ENCODE measurements around the gene OGFOD3. TPM values are rescaled to one million over a fixed set of nuclear protein-coding genes. Genes with fewer than 3 reads are reported as not detected.

OGFOD3 gene
- total RNA-seq, 1 experiment from 2014 or later, result 53.6 TPM

DNA sequence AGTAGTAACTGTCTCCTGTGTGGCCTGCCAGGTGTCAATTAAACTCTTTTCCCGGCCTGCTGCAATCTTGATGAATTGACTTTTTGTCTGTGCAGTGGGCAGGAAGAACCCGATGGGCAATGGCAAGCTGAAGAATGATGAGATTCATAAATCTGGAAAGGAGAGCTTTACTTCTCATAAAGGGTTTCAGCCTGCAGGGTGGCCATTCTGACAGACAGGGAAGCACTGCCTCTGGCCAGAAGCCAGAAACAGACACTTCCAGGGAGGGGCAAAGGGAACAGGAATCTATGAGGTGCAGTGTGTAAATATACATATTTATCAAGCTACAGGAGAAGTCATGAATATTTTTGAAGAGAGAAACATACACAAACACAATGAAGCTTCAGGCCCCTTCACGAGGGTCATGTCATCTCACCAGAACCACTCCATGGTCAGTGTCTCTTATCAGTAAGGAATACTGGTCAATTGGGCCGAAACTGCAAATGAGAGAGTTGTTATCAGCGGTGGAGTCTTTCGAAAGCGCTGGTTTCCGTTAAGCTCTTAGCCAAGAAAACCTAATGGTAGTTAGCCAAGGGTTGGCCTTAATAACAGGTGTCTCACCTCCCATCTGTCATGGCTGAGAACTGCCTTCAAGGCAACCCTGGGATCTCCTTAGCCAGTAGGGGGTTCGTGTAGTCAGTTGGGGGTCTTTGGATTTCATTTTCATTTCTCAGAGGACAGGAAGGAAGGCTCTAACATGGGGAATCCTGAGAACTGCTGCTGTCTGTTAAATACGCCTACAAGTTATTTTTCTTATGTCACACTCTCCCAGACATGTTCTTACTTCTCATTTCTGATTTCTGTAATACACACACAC lies 38.9 kb upstream of the OGFOD3 start:
- H2AFZ ChIP-seq (ENCODE audit: low read depth, low read length, poor library complexity, severe bottlenecking), result no peak overlapping the region
- H3K4me3 ChIP-seq (replicated peaks in 1 of 2; ENCODE audit: low read depth in 1 of 2, low read length in 2 of 2), result peak overlapping the region; percentile 76 to 96
- no TSS peak for BruUV-seq (replicated peaks)
- H3K79me2 ChIP-seq (ENCODE audit: insufficient read depth, low read length), result peaks cover 5% of the 10 kb centered on the region; the same call in 1 of the 2 replicates
- peak overlapping the region; percentile 86 for H3K9ac ChIP-seq (ENCODE audit: low read length)
- H3K27ac ChIP-seq (ENCODE audit: low read depth, low read length), result peak overlapping the region; percentile 99
- peaks cover 8 to 13% of the 10 kb centered on the region in 2 experiments; a peak in 3 of 4 replicates for H3K36me3 ChIP-seq (ENCODE audit: control insufficient read depth in 1 of 2, insufficient read depth in 2 of 2, low read length in 2 of 2)
- ChIA-PET POLR2A (interaction anchor here (0.6 kb wide), 1 partner anchor 59 kb away, joined by 4 read pairs; no protein-coding TSS in a partner anchor), CTCF (no interaction called here), RAD21 (ENCODE audit: low non-redundant PET in 1 of 2, low total read pairs in 2 of 2, uncharacterized antibody in 2 of 2, unreplicated experiment in 2 of 2) (interaction anchor here in 1 of 2 experiments (0.7 kb wide), 1 partner anchor 42 kb away, joined by 3 read pairs; no protein-coding TSS in a partner anchor)
- TF ChIP-seq EGR1 (IDR thresholded peaks at IDR 0.05; ENCODE audit: low read depth), result no peak
- TF ChIP-seq CEBPB (IDR thresholded peaks at IDR 0.05; ENCODE audit: low read depth), result no peak
- TF ChIP-seq, protein P1, sequence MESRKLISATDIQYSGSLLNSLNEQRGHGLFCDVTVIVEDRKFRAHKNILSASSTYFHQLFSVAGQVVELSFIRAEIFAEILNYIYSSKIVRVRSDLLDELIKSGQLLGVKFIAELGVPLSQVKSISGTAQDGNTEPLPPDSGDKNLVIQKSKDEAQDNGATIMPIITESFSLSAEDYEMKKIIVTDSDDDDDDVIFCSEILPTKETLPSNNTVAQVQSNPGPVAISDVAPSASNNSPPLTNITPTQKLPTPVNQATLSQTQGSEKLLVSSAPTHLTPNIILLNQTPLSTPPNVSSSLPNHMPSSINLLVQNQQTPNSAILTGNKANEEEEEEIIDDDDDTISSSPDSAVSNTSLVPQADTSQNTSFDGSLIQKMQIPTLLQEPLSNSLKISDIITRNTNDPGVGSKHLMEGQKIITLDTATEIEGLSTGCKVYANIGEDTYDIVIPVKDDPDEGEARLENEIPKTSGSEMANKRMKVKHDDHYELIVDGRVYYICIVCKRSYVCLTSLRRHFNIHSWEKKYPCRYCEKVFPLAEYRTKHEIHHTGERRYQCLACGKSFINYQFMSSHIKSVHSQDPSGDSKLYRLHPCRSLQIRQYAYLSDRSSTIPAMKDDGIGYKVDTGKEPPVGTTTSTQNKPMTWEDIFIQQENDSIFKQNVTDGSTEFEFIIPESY (IDR thresholded peaks at IDR 0.05; ENCODE audit: extremely low read depth, insufficient replicate concordance, low read length), result no peak
- no peak for TF ChIP-seq TCF7L2 (IDR thresholded peaks at IDR 0.05; ENCODE audit: borderline replicate concordance, extremely low read depth, insufficient read depth, insufficient read length)
- TF ChIP-seq, protein P2, sequence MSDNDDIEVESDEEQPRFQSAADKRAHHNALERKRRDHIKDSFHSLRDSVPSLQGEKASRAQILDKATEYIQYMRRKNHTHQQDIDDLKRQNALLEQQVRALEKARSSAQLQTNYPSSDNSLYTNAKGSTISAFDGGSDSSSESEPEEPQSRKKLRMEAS (IDR thresholded peaks at IDR 0.05), result no peak
- TF ChIP-seq SIN3A (IDR thresholded peaks at IDR 0.05; ENCODE audit: low read depth), result no peak
- no peak for TF ChIP-seq SP1 (IDR thresholded peaks at IDR 0.05; ENCODE audit: low read depth)
- TF ChIP-seq, protein P3, sequence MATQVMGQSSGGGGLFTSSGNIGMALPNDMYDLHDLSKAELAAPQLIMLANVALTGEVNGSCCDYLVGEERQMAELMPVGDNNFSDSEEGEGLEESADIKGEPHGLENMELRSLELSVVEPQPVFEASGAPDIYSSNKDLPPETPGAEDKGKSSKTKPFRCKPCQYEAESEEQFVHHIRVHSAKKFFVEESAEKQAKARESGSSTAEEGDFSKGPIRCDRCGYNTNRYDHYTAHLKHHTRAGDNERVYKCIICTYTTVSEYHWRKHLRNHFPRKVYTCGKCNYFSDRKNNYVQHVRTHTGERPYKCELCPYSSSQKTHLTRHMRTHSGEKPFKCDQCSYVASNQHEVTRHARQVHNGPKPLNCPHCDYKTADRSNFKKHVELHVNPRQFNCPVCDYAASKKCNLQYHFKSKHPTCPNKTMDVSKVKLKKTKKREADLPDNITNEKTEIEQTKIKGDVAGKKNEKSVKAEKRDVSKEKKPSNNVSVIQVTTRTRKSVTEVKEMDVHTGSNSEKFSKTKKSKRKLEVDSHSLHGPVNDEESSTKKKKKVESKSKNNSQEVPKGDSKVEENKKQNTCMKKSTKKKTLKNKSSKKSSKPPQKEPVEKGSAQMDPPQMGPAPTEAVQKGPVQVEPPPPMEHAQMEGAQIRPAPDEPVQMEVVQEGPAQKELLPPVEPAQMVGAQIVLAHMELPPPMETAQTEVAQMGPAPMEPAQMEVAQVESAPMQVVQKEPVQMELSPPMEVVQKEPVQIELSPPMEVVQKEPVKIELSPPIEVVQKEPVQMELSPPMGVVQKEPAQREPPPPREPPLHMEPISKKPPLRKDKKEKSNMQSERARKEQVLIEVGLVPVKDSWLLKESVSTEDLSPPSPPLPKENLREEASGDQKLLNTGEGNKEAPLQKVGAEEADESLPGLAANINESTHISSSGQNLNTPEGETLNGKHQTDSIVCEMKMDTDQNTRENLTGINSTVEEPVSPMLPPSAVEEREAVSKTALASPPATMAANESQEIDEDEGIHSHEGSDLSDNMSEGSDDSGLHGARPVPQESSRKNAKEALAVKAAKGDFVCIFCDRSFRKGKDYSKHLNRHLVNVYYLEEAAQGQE (IDR thresholded peaks at IDR 0.05; ENCODE audit: low read depth), result no peak
- TF ChIP-seq CBX3 (IDR thresholded peaks at IDR 0.05; ENCODE audit: low read depth), result no peak
- no peak for TF ChIP-seq ZFX (IDR thresholded peaks at IDR 0.05)
- TF ChIP-seq, protein P4, sequence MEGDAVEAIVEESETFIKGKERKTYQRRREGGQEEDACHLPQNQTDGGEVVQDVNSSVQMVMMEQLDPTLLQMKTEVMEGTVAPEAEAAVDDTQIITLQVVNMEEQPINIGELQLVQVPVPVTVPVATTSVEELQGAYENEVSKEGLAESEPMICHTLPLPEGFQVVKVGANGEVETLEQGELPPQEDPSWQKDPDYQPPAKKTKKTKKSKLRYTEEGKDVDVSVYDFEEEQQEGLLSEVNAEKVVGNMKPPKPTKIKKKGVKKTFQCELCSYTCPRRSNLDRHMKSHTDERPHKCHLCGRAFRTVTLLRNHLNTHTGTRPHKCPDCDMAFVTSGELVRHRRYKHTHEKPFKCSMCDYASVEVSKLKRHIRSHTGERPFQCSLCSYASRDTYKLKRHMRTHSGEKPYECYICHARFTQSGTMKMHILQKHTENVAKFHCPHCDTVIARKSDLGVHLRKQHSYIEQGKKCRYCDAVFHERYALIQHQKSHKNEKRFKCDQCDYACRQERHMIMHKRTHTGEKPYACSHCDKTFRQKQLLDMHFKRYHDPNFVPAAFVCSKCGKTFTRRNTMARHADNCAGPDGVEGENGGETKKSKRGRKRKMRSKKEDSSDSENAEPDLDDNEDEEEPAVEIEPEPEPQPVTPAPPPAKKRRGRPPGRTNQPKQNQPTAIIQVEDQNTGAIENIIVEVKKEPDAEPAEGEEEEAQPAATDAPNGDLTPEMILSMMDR (IDR thresholded peaks at IDR 0.05 in 2 of 3, conservative IDR thresholded peaks at IDR 0.05 in 1 of 3; ENCODE audit: borderline replicate concordance in 1 of 3, insufficient read depth in 1 of 3, low read depth in 2 of 3, low read length in 2 of 3), result no peak
- TF ChIP-seq POLR2A (IDR thresholded peaks at IDR 0.05; ENCODE audit: borderline replicate concordance, extremely low read depth, insufficient read depth, insufficient read length), result no peak
- no peak for TF ChIP-seq EZH2phosphoT487 (IDR thresholded peaks at IDR 0.05; ENCODE audit: borderline replicate concordance)
- no peak for TF ChIP-seq ZNF274 (IDR thresholded peaks at IDR 0.05; ENCODE audit: low read depth, low read length)
- no peak for TF ChIP-seq POLR2AphosphoS5 (IDR thresholded peaks at IDR 0.05; ENCODE audit: low read depth, low read length)
- no peak for TF ChIP-seq EZH2 (IDR thresholded peaks at IDR 0.05)
- no peak for TF ChIP-seq ELF1 (IDR thresholded peaks at IDR 0.05; ENCODE audit: borderline replicate concordance, low read depth)
- H3K4me2 ChIP-seq (ENCODE audit: low read length), result peak overlapping the region; percentile 76
- no peaks in the 10 kb centered on the region for H3K27me3 ChIP-seq (ENCODE audit: insufficient read depth, low read length)
- no peaks in the 10 kb centered on the region for H3K9me3 ChIP-seq (ENCODE audit: control insufficient read depth in 1 of 2, insufficient read depth in 1 of 2, low read depth in 1 of 2, low read length in 2 of 2)
- H3K9me2 ChIP-seq (ENCODE audit: insufficient read depth), result no peaks in the 10 kb centered on the region
- no peak for DNase-seq (ENCODE audit: low read depth, low spot score)
- peaks cover 8 to 19% of the 10 kb centered on the region in 2 experiments; a peak in 3 of 4 replicates for H3K4me1 ChIP-seq (ENCODE audit: control insufficient read depth in 1 of 2, insufficient read depth in 2 of 2, low read length in 2 of 2)
- intact Hi-C loops (cut with micrococcal nuclease), result no loop called here
- no peaks in the 10 kb centered on the region for H4K20me1 ChIP-seq (ENCODE audit: insufficient read depth)
- no peak for ATAC-seq

Data from HCT116 (cell line).